MM.1S (cell line): ENCODE measurements around the gene OGFOD3.

Experiments
- DNase-seq: peaks from one replicate; pipeline ENCODE4 v3.0.0-alpha.2; 2015
- H2AFZ ChIP-seq: fragments of 300-600 bp; sonication (generic); 2 replicates; pipeline ENCODE4 v1.6.0; 2016; ENCODE audit warnings: antibody characterized with exemption, low read length
- H3F3A ChIP-seq: fragments of 300-600 bp; sonication (generic); 2 replicates; pipeline ENCODE4 v1.6.1; 2016; ENCODE audit warnings: mild to moderate bottlenecking, antibody characterized with exemption, low read length, moderate library complexity, mixed read lengths; ENCODE audit not compliant: insufficient read depth
- H3K27ac ChIP-seq: fragments of 300-600 bp; sonication (generic); 2 replicates; pipeline ENCODE4 v1.5.1; 2016; ENCODE audit warnings: mild to moderate bottlenecking, low read length
- H3K27me3 ChIP-seq: fragments of 300-600 bp; sonication (generic); replicated peaks from 2 replicates; pipeline ENCODE4 v1.6.0; 2016; ENCODE audit warnings: low read length; ENCODE audit not compliant: insufficient read depth
- H3K36me3 ChIP-seq: fragments of 300-600 bp; sonication (generic); replicated peaks from 2 replicates; pipeline ENCODE4 v1.6.1; 2016; ENCODE audit warnings: mild to moderate bottlenecking, low read length, mixed read lengths; ENCODE audit not compliant: insufficient read depth
- H3K4me1 ChIP-seq: fragments of 300-600 bp; sonication (generic); 2 replicates; pipeline ENCODE4 v1.6.1; 2016; ENCODE audit warnings: low read length, mixed read lengths
- H3K4me2 ChIP-seq: fragments of 300-600 bp; sonication (generic); 2 replicates; pipeline ENCODE4 v1.6.0; 2016; ENCODE audit warnings: low read depth, low read length
- H3K4me3 ChIP-seq: fragments of 300-600 bp; sonication (generic); 2 replicates; pipeline ENCODE4 v1.5.1; 2016; ENCODE audit warnings: low read length, mixed read lengths
- H3K79me2 ChIP-seq: fragments of 300-600 bp; sonication (generic); 2 replicates; pipeline ENCODE4 v1.6.1; 2016; ENCODE audit warnings: mixed run types, low read length, mixed read lengths
- H3K9ac ChIP-seq: fragments of 300-600 bp; sonication (generic); 2 replicates; pipeline ENCODE4 v1.6.1; 2016; ENCODE audit warnings: low read length, mixed read lengths
- H3K9me2 ChIP-seq: fragments of 300-600 bp; sonication (generic); replicated peaks from 2 replicates; pipeline ENCODE4 v1.6.1; 2016; ENCODE audit warnings: mild to moderate bottlenecking, low read length, mixed read lengths; ENCODE audit not compliant: insufficient read depth
- H3K9me3 ChIP-seq: fragments of 300-600 bp; sonication (generic); replicated peaks from 2 replicates; pipeline ENCODE4 v1.6.1; 2016; ENCODE audit warnings: mild to moderate bottlenecking, low read length, mixed read lengths; ENCODE audit not compliant: insufficient read depth
- H4K20me1 ChIP-seq: fragments of 300-600 bp; sonication (generic); 2 replicates; pipeline ENCODE4 v1.6.1; 2016; ENCODE audit warnings: mild to moderate bottlenecking, low read length, moderate library complexity, mixed read lengths; ENCODE audit not compliant: insufficient read depth
- CTCF ChIP-seq: fragments of 300-600 bp; sonication (generic); IDR thresholded peaks from 2 replicates; pipeline ENCODE4 v1.5.1; 2016; ENCODE audit warnings: antibody characterized with exemption, low read length, mixed read lengths
- EZH2 ChIP-seq: fragments of 300-600 bp; sonication (generic); optimal IDR thresholded peaks from 2 replicates; pipeline ENCODE3; 2017; ENCODE audit warnings: low read depth, mild to moderate bottlenecking, antibody characterized with exemption, low read length, mixed read lengths
- EZH2phosphoT487 ChIP-seq: fragments of 300-600 bp; sonication (generic); IDR thresholded peaks from 2 replicates; pipeline ENCODE4 v1.6.1; 2018; ENCODE audit warnings: antibody characterized with exemption, low read length

Gene OGFOD3

GRCh38 chr17:82372249-82373071 lies 45.9 kb downstream of the OGFOD3 start:
- Histone ChIP-seq H3K79me2 (no peaks in the 10 kb centered on the region), H3K4me3 (no peak overlapping the region), H3K4me1 (peaks cover 16% of the 10 kb centered on the region), H2AFZ (no peak overlapping the region), H3K9me3 (no peaks in the 10 kb centered on the region), H3K4me2 (no peak overlapping the region), H3K27ac (no peak overlapping the region), H3K9me2 (no peaks in the 10 kb centered on the region), H3K36me3 (no peaks in the 10 kb centered on the region), H3K9ac (no peak overlapping the region), H3F3A (peaks cover 11% of the 10 kb centered on the region; the same call in 1 of the 2 replicates), H3K27me3 (no peaks in the 10 kb centered on the region), H4K20me1 (no peaks in the 10 kb centered on the region)
- DNase-seq, result no peak
- TF ChIP-seq CTCF, result no peak
- no peak for TF ChIP-seq EZH2phosphoT487
- no peak for TF ChIP-seq EZH2

GRCh38 chr17:82371333-82372248 lies 46.8 kb downstream of the OGFOD3 start, which contains the start of gene UTS2R:
TSS of gene UTS2R (plus strand) at chr17:82371765. CDS start at chr17:82374325, 2,560 bp downstream.
- peak within 1 kb of the TSS; percentile 70 for H2AFZ ChIP-seq

More at GRCh38 chr17:82371333-82372248, 46.8 kb downstream of the OGFOD3 start, which contains the start of gene UTS2R:
- peak within 1 kb of the TSS; percentile 81 for H3K27ac ChIP-seq
- H3K9me2 ChIP-seq, result no peaks in the 10 kb centered on the region
- H3K79me2 ChIP-seq, result no peaks in the 10 kb centered on the region
- no peak for DNase-seq
- no peaks in the 10 kb centered on the region for H3K27me3 ChIP-seq
- peak within 1 kb of the TSS; percentile 46; the same call in 1 of the 2 replicates for H3K4me3 ChIP-seq
- peaks cover 11% of the 10 kb centered on the region; the same call in 1 of the 2 replicates for H3F3A ChIP-seq
- H3K9ac ChIP-seq, result peak within 1 kb of the TSS; percentile 40
- peak within 1 kb of the TSS; percentile 92 for H3K4me2 ChIP-seq
- H3K4me1 ChIP-seq, result peaks cover 16% of the 10 kb centered on the region
- H3K9me3 ChIP-seq, result no peaks in the 10 kb centered on the region
- no peaks in the 10 kb centered on the region for H4K20me1 ChIP-seq
- no peak for TF ChIP-seq CTCF
- H3K36me3 ChIP-seq, result no peaks in the 10 kb centered on the region
